Left lung (tissue), 14 donors: ENCODE results near the gene TBC1D3G. TPM values are rescaled to one million over a fixed set of nuclear protein-coding genes. Genes with fewer than 3 reads are reported as not detected.
A peak's percentile ranks its signal among the peaks of the same experiment; 100 is the strongest.
"Not testable (repeated sequence)": the region's sequence is repeated elsewhere in the genome, so short reads cannot be mapped to it uniquely, and the experiment has no call there.

ENCODE experiments used
- ATAC-seq: fragments of 200-7000 bp; cut with Tn5 transposase; one replicate; pipeline ENCODE4 v1.9.1; 2020; ENCODE audit warnings: moderate library complexity
- DNase-seq, 4 donors: peaks; one replicate each; pipeline ENCODE4 v3.0.0-alpha.2; 2013 to 2020
- H3K27ac ChIP-seq, 2 donors: fragments of 200-600 bp; sonication (generic) in 1 of 2; one replicate each; pipeline versions ENCODE4 v1.5.0 to v1.8.0; 2020 to 2021
- H3K27me3 ChIP-seq, 2 donors: fragments of 200-600 bp; sonication (generic) in 1 of 2; one replicate each; pipeline versions ENCODE4 v1.5.0 to v1.8.0; 2020 to 2021
- H3K36me3 ChIP-seq, 2 donors: fragments of 200-600 bp; sonication (generic) in 1 of 2; one replicate each; pipeline versions ENCODE4 v1.5.0 to v1.8.0; 2020 to 2021
- H3K4me1 ChIP-seq, 2 donors: fragments of 200-600 bp; one replicate each; pipeline ENCODE4 v1.8.0; 2021
- H3K4me3 ChIP-seq, 2 donors: fragments of 200-600 bp; sonication (generic) in 1 of 2; one replicate each; pipeline versions ENCODE4 v1.5.0 to v1.8.0; 2020 to 2021; ENCODE audit warnings: mild to moderate bottlenecking in 1 of 2
- H3K9me3 ChIP-seq, 2 donors: fragments of 200-600 bp; sonication (generic) in 1 of 2; one replicate each; pipeline versions ENCODE4 v1.5.0 to v1.8.0; 2020 to 2021
- intact Hi-C, 2 donors: fragments of 100-400 bp; cut with DNase I; formaldehyde crosslinking; loops; one replicate each; pipeline versions ENCODE4 v1.11.2 to v1.14.2; 2022
- long read RNA-seq, 12 donors: library from polyadenylated mRNA in 2 of 12; unstranded in 2 of 12; transcript quantifications; one replicate each; pipeline ENCODE4 v2.0.0 and lab custom pipeline, GENCODE V29; 2019 to 2026
- polyA plus RNA-seq, 6 donors: library from polyadenylated mRNA; unstranded; fragments of 120-200 nt; gene quantifications; one replicate each; pipeline ENCODE4 v1.2.1, GENCODE V29; 2013; ENCODE audit not compliant: insufficient read length in 6 of 6
- total RNA-seq, 2 donors: library from RNA; stranded (reverse); fragmentation: NEBNext Ultra II Directional; extraction: Animal tissue kit (Norgen Biotek cat#: 25700); gene quantifications; one replicate each; pipeline ENCODE4 v1.2.1, GENCODE V29; 2021
- donor health status: DM: no; HTN: yes; CAD: no.
- donor health status: DM: no; HTN: no; CAD: no.

Gene TBC1D3G
- not detected for total RNA-seq
- polyA plus RNA-seq: not detected
- long read RNA-seq, donor 1: 0 reads
- long read RNA-seq, donor 2: 0 reads
- long read RNA-seq, donor 3: 0 reads
- long read RNA-seq, donor 4: 0 reads
- long read RNA-seq, donor 5: 0 reads
- long read RNA-seq, donor 6: 0 reads
- long read RNA-seq, donor 7: 0 reads
- long read RNA-seq, donor 8: 0 reads
- long read RNA-seq, donor 9: 0 reads
- long read RNA-seq, donor 10: 0 reads
- long read RNA-seq, donor 11: 0 reads
- long read RNA-seq, donor 12: 0 reads

DNA sequence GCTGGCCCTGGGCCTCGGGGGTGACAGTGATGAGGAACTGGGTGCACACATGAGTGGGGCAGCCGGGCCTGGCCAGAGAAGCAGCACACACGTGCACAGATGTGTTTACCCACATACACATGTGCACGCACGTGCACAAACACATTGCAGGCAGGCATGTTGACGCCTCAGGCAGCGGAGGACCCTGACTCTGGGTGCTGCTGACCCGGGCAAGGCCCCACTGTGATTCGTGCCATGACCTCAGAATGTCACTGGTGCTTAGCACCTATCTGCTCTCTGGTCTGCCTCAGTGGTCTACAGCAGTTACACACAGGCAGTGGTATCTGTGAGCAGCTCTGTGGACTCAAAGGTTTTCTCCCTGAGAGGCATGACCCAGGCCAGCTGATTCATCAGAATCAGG lies at the start of gene TBC1D3G:
TBC1D3G (plus strand) TSS at position 301 of the 400 bp plus-strand sequence. CDS start 1,528 bp downstream, outside the sequence.
- DNase-seq, H3K27me3 ChIP-seq, intact Hi-C loops, H3K9me3 ChIP-seq, H3K4me3 ChIP-seq, ATAC-seq, H3K36me3 ChIP-seq, H3K4me1 ChIP-seq, H3K27ac ChIP-seq: not testable (repeated sequence)

DNA sequence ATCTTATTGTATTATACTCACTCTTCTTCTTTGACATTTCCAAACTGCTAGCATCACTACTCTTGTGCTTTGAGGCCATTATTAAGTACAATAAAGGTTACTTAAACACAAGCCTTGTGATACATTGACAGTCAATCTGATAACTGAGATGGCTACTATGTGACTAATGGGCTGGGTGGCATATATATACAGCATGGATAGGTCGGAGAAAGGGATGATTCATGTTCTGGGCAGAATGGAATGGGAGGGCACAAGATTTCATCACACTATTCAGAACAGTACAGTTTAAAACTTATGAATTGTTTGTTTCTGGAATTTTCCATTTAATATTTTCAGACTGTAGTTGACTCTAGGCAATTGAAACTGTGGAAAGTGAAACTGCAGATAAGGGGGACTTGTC lies 40.4 kb upstream of the TBC1D3G start:
- H3K4me3 ChIP-seq, intact Hi-C loops, H3K4me1 ChIP-seq, H3K9me3 ChIP-seq, H3K36me3 ChIP-seq, H3K27ac ChIP-seq, H3K27me3 ChIP-seq, DNase-seq: not testable (repeated sequence)
- ATAC-seq: peak; percentile 56

DNA sequence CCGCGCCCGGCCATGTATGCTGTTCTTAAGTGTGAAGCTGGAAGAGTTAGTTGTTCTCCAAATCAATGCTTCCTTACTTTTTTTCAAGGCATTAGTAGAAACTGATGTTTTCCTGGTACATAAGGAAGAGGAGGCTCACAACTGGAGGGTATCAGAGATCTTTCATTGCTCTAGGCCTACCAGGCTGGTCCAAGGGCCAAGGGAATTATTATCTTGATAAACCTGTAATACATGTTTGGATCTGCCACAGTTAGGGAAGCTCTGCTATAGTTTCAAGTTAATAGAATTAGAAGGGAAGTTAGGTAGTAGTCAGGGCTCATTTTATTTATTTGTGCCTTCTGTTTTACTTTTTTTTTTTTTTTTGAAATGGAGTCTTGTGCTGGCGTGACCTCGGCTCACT lies 39.5 kb upstream of the TBC1D3G start:
- H3K4me1 ChIP-seq, H3K27me3 ChIP-seq, H3K9me3 ChIP-seq, ATAC-seq, DNase-seq, H3K36me3 ChIP-seq, H3K4me3 ChIP-seq, intact Hi-C loops, H3K27ac ChIP-seq: not testable (repeated sequence)

DNA sequence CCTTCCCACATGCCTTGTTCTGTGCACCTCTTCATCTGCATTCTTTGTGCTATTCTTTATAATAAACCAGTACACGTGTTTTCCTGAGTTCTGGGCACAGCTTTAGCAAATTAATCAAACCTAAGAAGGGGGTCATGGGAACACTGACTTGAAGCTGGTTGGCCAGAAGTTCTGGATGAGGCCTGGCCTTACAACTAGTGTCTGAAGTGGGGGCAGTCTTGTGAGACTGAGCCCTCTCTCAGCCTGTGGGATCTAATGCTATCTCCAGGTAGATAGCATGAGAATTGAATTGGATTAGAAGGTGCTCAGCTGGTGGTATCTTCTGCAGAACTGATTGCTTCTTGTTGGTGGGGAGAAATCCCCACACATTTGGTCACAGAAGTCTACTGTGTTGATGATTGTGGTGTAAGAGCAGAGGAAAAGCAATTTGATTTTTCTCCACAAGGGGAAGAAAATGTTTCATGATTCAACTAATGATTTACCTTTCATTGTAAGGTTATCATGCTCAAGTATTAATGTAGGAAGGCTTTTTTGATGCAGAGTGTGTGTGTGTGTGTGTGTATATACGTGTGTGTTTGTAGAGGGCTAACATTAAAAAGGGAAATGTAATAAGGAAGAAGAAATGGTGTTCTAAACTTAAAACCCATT lies 33.6 kb upstream of the TBC1D3G start:
- H3K9me3 ChIP-seq, H3K4me1 ChIP-seq, H3K4me3 ChIP-seq, H3K27ac ChIP-seq, H3K27me3 ChIP-seq, intact Hi-C loops, H3K36me3 ChIP-seq, ATAC-seq, DNase-seq: not testable (repeated sequence)

DNA sequence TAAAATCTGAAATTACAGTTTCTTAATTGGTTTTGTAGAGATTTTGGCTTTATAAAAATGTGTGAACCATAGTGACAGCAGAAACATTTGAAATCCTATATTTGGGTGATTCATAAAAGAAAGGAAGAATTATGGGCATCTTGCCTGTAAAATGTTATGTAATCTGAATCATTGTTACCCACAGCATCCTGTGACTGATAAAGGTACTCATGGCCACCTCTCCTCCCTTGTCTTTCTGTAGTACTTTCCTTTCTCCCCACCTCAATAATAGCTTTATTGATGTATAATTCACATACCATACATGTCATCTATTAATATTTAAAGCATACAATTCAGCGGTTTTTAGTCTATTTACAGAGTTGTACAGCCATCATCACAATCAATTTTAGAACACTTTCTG lies 28.5 kb upstream of the TBC1D3G start:
- H3K27ac ChIP-seq, H3K9me3 ChIP-seq, intact Hi-C loops, H3K4me1 ChIP-seq, H3K36me3 ChIP-seq, H3K27me3 ChIP-seq, H3K4me3 ChIP-seq, ATAC-seq, DNase-seq: not testable (repeated sequence)

DNA sequence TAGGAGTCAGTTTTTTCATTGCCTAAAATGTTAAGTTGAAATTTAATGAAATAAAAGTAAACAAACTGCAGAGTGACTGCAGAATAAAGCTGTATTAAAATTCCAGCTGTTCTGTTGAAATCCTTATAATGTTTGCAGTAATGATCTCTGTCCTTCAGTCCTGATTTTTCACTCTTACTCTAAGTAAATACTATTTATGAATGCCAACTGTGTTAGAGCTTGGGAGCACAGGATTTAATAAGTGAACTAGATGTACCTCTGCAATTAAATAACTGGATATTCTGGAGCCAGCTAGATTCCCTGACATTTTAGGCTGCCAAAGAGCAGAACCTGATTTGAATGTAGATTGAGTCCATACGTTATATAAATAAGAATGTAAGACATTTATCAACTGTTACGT lies 7.9 kb upstream of the TBC1D3G start:
- H3K27ac ChIP-seq, H3K36me3 ChIP-seq, DNase-seq, H3K4me1 ChIP-seq, H3K9me3 ChIP-seq, intact Hi-C loops, H3K27me3 ChIP-seq, H3K4me3 ChIP-seq, ATAC-seq: not testable (repeated sequence)

GRCh38 chr17:36362496-36362895 lies 38.8 kb downstream of the TBC1D3G start:
- ATAC-seq, H3K4me3 ChIP-seq, H3K36me3 ChIP-seq, H3K9me3 ChIP-seq, intact Hi-C loops, H3K27ac ChIP-seq, H3K27me3 ChIP-seq, H3K4me1 ChIP-seq, DNase-seq: not testable (repeated sequence)

- H3K27ac ChIP-seq, H3K4me3 ChIP-seq, H3K27me3 ChIP-seq, DNase-seq, intact Hi-C loops, H3K36me3 ChIP-seq, H3K4me1 ChIP-seq, ATAC-seq, H3K9me3 ChIP-seq: not testable (repeated sequence)
Measured at GRCh38 chr17:36375938-36376337, 52.3 kb downstream of the TBC1D3G start.

Other genes starting within 250 kb of the TBC1D3G start
- gene CCL3, start 233.7 kb upstream of the TBC1D3G start, total RNA-seq: 10 to 100 TPM in 1 of 2 donors, 1 to 10 TPM in 1; 3.2 to 40.9 TPM
- gene CCL3, start 233.7 kb upstream of the TBC1D3G start, polyA plus RNA-seq: 10 to 100 TPM in 3 of 6 donors, 1 to 10 TPM in 3; 2.0 to 18.6 (median 10.2) TPM
- 10 to 100 TPM in 1 of 2 donors, 1 to 10 TPM in 1; 6.4 to 62.0 TPM for gene CCL4, start 220.1 kb upstream of the TBC1D3G start, total RNA-seq
- gene CCL4, start 220.1 kb upstream of the TBC1D3G start, polyA plus RNA-seq: 10 to 100 TPM in 1 of 6 donors, 1 to 10 TPM in 4, under 1 TPM in 1; 0.72 to 11.4 (median 5.7) TPM
- 1 to 10 TPM; 6.7 to 8.8 TPM for gene TBC1D3B, start 147.2 kb upstream of the TBC1D3G start, total RNA-seq
- 10 to 100 TPM; 11.2 to 26.5 (median 17.9) TPM for gene TBC1D3B, start 147.2 kb upstream of the TBC1D3G start, polyA plus RNA-seq
- gene CCL3L1, start 127.1 kb upstream of the TBC1D3G start, total RNA-seq: 10 to 100 TPM in 1 of 2 donors, under 1 TPM in 1; 0.38 to 11.7 TPM
- gene CCL3L1, start 127.1 kb upstream of the TBC1D3G start, polyA plus RNA-seq: 1 to 10 TPM in 4 of 6 donors, under 1 TPM in 2; 0.25 to 5.3 (median 1.8) TPM
- gene CCL4L2, start 112.8 kb upstream of the TBC1D3G start, total RNA-seq: 10 to 100 TPM in 1 of 2 donors, 1 to 10 TPM in 1; 1.9 to 37.6 TPM
- gene CCL4L2, start 112.8 kb upstream of the TBC1D3G start, polyA plus RNA-seq: 1 to 10 TPM in 5 of 6 donors, under 1 TPM in 1; 0.81 to 7.6 (median 4.1) TPM
- under 1 TPM; 0.58 to 0.76 TPM for gene TBC1D3I, start 59.3 kb upstream of the TBC1D3G start, total RNA-seq
- gene TBC1D3I, start 59.3 kb upstream of the TBC1D3G start, polyA plus RNA-seq: 1 to 10 TPM in 1 of 6 donors, under 1 TPM in 4, not detected in 1; 0.66 to 2.0 (median 0.84) TPM
- not detected for gene TBC1D3H, start 64.6 kb downstream of the TBC1D3G start, total RNA-seq
- 10 to 100 TPM in 1 of 6 donors, not detected in 5; 14.3 TPM for gene TBC1D3H, start 64.6 kb downstream of the TBC1D3G start, polyA plus RNA-seq
- gene ZNHIT3, start 162.8 kb downstream of the TBC1D3G start, total RNA-seq: 10 to 100 TPM; 24.7 to 25.7 TPM
- gene ZNHIT3, start 162.8 kb downstream of the TBC1D3G start, polyA plus RNA-seq: 10 to 100 TPM; 52.5 to 65.1 (median 58.8) TPM
- 10 to 100 TPM; 51.0 to 80.8 TPM for gene MYO19, start 211.0 kb downstream of the TBC1D3G start, total RNA-seq
- 10 to 100 TPM; 45.7 to 56.1 (median 50.2) TPM for gene MYO19, start 211.0 kb downstream of the TBC1D3G start, polyA plus RNA-seq
- 10 to 100 TPM in 1 of 2 donors, 1 to 10 TPM in 1; 6.8 to 20.1 TPM for gene PIGW, start 211.1 kb downstream of the TBC1D3G start, total RNA-seq
- 10 to 100 TPM in 1 of 6 donors, 1 to 10 TPM in 5; 5.9 to 11.0 (median 8.9) TPM for gene PIGW, start 211.1 kb downstream of the TBC1D3G start, polyA plus RNA-seq
- gene GGNBP2, start 221.0 kb downstream of the TBC1D3G start, total RNA-seq: 10 to 100 TPM; 64.7 to 75.3 TPM
- 100 to 1,000 TPM in 2 of 6 donors, 10 to 100 TPM in 4; 87.5 to 106 (median 97.7) TPM for gene GGNBP2, start 221.0 kb downstream of the TBC1D3G start, polyA plus RNA-seq